SIG-M5 (cell line): Measurements from ENCODE around the gene FUNDC2.

ENCODE experiments used
- DNase-seq: peaks from one replicate; lab custom pipeline; 2025; lab: John Stamatoyannopoulos, UW

Gene FUNDC2

DNA sequence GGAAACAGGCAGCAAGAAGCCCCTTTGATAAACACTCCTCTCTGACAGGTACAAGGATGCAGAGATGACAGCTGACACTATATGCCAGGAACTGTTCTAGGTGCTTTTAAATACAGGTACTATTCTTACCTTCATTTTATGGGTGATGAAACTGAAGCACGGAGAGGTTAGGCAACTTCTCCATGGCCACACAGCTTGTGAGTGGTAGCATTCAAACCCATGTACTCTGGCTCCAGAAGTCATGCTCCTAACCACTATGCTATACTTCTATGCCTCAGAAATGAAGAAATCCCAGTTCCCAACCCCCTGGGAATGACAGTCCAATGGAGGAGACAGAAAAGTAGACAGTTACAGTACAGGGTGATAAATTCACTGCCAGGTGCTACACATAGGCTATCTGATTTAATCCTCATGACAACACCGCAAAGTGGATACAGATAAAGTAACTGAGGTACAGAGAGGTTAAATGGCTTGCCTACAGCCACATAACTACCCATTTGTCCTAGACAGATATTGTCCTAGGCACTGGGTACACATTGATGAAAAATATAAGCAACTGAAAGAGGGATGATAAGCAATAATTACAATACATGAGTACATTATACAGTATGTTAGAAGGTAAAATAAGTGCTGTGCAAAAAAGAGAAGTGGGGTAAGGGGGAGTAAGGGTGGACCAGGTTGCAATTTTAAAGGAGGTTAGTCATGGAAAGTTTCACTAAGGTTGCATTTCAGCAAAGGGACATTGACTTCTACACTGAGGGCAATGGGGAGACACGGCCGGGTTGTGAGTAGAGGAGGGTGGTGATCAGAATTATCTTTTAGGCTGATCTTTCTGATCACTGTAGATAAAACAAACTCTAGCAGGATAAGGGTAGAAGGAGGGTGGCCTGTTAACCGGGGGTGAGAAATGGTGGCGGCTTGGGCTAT is 2.5 kb upstream of the FUNDC2 start:
- DNase-seq, result no peak

GRCh38 chrX:155026420-155026726 is 271 bp upstream of the FUNDC2 start:
- DNase-seq, result no peak

DNA sequence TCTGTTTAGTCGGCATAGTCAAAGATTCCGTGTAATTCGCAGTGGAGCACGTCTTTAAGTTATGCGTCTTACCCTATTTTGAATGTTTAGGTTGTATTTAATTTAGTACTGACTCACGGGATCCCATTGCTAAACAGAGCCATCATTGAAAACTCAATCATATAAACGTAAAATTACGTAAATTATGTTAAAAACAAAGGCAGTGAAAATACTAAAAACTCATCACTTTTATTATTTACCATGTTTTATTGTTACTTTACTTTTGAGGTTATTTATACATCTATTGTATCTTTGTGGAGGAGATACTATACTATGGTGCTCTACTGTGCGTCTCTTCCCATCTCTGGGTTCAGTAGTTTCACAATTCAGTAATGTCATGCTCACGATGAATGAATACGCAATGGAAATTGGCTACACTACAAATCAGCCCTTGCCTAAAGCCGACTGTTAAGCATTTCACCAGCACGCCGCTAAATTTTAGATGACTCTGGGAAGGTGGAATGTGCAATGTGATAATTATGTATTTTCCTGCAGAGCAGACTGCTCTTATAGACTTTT is 944 bp downstream of the FUNDC2 start:
- no peak for DNase-seq

- DNase-seq, result no peak
These were observed 1.5 kb downstream of the FUNDC2 start for GRCh38 chrX:155028129-155028528.

GRCh38 chrX:155028877-155029291 is 2.2 kb downstream of the FUNDC2 start:
- no peak for DNase-seq

DNA sequence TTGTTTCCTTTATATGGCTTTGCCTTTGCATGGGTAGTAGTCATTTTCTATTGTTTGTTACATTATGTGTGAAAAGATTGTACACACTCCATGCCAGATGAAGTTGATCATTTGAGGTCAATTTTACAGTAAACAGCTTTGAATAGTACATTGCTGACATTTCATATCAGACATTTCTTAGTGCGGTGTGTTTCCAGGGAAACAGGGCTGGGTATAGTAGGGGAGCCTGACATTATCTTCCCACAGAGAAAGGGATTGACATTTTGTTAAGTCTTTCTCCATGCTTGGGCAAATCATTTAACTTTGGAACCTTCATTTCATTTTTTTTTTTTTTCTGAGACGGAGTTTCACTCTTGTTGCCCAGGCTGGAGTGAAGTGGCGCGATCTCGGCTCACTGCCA is 5.0 kb downstream of the FUNDC2 start:
- no peak for DNase-seq

DNA sequence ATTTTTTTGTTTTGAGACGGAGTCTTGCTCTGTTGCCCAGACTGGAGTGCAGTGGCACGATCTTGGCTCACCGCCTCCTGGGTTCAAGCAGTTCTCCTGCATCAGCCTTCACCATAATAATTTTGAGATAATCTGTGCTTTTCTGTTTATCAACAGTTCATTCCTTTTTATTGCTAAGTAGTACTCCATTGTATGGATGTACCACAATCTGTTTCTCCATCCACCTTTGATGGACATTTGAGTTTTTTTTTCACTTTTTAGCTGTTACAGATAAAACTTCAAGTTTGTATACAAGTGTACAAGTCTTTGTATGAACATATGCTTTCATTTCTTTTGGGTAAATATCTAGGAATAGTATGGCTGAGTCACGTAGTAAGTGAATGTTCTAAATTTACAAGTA is 9.0 kb downstream of the FUNDC2 start:
- DNase-seq, result no peak

- no peak for DNase-seq
These were observed 19.6 kb downstream of the FUNDC2 start for GRCh38 chrX:155046129-155046810.

GRCh38 chrX:155046811-155047528 is 20.3 kb downstream of the FUNDC2 start:
- no peak for DNase-seq

DNA sequence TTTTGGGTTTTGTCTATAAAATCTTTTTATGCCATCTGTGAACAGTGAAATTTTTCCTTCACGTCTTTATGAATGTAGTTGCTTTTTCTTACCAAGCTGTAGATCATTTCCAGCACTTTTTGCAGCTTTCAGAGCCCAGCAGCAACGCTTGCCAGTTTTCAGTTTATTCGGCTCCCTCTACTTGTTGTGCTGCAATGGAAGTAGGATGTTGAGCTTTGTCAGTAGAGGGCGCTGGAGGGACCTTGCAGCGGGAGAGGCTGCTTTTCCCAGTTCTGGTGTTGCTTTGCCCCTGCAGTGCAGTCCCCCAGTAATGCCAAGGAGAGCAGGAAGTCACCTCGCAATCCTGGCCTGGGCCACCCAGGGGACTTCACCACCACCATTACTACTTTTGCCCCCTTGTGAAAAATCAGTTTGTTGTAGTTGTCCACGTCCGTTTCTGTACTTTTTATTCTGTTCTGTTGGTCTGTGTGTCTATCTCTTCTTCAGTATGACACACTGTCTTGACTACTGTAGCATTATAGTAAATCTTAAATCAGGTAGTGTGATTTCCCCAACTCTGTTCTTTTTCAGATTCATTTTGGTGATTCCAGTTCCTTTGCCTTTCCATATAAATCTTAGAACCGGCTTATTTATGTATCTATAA is 22.5 kb downstream of the FUNDC2 start:
- DNase-seq, result no peak

- no peak for DNase-seq
These were observed 26.3 kb downstream of the FUNDC2 start for GRCh38 chrX:155052738-155053498.

DNA sequence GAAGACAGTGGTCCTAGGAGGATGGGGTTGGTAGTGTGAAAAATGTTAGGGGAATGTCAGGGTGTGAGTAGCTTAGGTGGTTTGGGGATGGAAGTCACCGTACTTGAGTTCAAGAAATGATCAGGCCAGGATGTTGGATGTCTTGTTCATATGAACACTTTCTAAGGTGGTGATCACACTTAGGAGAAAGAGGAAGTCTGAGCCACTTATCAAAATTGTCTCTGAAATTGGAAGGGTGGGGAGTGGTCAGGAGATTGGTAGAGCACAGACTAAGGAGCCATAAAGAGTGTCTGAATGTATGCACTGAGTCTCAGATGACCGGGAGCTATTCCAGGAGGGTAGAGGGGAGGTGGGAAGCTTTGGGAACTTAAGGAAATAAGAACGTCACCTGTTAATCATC is 27.0 kb downstream of the FUNDC2 start:
- DNase-seq, result no peak

GRCh38 chrX:155054255-155054654 is 27.6 kb downstream of the FUNDC2 start:
- no peak for DNase-seq

DNA sequence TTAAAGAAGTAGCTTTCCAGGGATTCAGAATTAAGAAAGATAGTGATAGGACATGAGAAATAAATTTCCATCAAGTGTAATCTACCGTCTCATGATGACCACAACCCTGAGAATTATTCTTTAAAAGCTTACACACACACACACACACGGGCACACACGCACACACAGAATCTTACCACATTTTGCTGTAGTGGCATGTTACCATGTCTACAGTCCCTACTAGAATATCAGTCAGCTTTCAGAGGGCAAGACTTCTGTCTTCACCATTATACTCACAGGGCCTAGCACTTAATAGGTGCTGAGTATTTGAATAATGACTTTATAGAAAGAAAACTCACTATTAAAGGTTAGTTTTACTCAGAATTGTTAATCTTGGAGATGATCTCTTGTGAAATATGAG is 28.9 kb downstream of the FUNDC2 start:
- DNase-seq, result no peak

- DNase-seq, result no peak
These were observed 29.8 kb downstream of the FUNDC2 start for GRCh38 chrX:155056471-155056870.

DNA sequence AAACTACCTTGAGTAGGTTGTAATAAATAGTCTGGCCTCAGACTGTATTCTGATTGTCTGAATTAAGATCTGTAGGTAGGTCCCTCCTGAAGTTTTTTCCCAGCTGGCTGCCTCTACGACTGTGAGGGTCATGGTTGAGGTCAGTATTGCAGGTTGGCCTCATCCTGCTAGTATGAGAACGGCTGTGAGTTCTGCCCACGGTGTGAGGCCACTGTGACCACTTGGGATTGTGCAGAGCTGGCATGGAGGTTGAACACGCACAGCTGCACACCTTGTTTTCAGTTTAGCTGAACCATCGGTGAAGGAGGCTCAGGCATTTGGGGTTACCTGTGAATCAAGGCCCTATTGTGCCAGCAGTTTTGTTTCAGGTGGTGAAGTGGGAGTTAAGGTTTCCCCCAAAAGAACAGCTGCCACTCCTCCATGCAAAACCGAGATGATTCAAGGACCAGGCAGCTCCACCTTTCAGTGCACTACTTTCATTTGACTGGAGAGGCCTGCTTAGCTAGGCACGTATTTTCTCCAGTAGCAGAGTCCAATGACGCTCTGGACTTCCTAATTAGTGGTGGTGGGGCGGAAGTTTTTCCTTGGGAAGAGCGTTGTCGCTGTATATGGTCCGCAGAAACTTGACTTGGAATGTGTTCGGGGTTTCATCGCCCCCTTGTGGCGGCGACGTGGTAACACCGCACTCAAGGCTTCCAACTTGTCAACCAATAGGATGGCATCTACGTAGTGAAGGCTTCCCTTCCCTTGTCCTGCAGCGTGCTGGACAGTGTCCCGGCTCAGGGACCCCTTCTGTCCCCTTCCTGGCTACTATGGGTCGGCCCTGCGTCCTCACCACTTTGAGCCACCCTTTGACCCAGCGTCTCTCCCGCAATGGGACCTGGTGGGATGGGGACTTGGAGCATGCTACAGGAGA is 30.5 kb downstream of the FUNDC2 start:
- no peak for DNase-seq

DNA sequence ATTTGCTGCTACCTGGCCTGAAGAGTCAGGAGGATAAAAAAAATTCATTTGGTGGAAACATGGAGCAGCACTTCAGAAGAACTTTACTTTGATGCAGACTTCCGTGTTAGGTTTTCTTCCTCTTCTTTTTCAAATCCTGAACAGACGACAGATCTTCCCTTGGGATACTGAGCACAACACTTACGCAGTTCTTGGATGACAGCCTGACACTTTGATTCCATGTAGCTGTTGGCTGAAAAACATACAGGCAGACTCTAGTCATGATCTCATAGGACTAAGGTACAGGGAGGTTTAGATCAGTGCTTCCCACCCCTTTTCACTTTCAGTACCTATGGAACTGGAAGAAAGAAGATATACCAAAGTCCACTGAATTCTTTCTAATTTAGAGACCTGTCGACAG is 35.1 kb downstream of the FUNDC2 start:
- DNase-seq, result no peak

DNA sequence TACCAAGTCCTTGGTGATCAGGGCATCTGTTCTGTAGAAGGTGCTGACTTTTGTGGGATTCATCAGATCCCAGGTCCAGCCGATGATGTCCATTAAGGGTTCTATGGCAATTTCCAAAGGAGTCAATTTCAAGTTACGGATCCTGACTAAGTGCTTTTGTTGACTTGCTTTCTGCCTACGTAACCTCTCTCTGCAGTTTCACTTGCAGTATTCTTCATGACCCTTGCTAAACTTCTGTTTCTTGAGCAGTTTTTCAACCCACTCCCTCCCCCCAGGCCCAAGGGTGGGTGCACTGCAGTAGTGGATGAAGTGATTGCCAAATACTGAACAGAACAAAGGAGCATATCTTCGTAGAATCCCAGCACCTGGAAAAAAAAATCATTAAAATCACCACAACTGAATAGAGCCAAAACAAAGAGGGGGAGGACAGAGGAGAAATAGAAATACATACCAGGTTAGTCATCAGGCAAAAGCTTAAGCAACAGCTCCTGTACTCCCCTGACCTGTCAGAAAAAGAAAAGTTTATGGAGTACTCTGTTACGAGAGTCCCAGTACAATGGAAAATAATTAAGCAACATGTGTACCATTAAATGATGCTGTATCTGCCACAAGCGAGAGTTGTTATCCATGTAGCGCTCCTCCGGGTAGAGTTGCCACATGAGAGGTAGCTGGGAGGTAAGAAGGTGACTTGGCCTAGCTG is 38.5 kb downstream of the FUNDC2 start:
- DNase-seq, result no peak

GRCh38 chrX:155068165-155068564 is 41.5 kb downstream of the FUNDC2 start:
- no peak for DNase-seq

GRCh38 chrX:155069414-155069813 is 42.8 kb downstream of the FUNDC2 start:
- no peak for DNase-seq
